IPS-18c (cell line): ENCODE measurements around the gene BICD1.

Experiments
- H3K4me3 ChIP-seq: 2 replicates; pipeline ENCODE4 v1.7.0; 2013; ENCODE audit warnings: low read depth, mild to moderate bottlenecking, low read length, moderate library complexity; ENCODE audit not compliant: insufficient read depth
- H3K9me3 ChIP-seq: one replicate; pipeline ENCODE4 v1.6.1; 2013; ENCODE audit warnings: mild to moderate bottlenecking, low read length, moderate library complexity; ENCODE audit not compliant: control insufficient read depth, insufficient read depth

BICD1 gene

GRCh38 chr12:32377344-32378055 is 270.9 kb downstream of the BICD1 start:
- H3K4me3 ChIP-seq: no peak overlapping the region
- H3K9me3 ChIP-seq: no peaks in the 10 kb centered on the region

GRCh38 chr12:32379213-32379612 is 272.6 kb downstream of the BICD1 start:
- Histone ChIP-seq H3K4me3 (no peak overlapping the region), H3K9me3 (no peaks in the 10 kb centered on the region)

DNA sequence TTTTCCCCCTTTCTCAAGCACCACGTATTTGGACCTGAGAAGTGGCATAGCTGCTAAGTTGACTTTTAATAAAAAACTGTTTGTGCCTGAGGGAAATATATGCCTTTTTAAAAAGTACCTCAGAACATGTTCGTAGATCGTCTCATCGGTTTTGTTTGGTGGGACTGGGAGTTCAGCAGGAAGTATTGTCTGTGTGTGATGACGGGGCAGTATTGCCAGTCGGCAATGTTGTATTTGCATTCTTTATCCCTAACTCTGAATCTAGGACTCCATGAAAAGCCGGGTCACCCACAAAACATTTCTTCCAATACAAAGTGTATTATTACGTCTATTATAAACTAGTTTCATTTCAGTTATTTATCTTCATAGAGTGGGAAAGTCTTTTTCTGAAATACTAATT is 273.0 kb downstream of the BICD1 start:
- no peaks in the 10 kb centered on the region for H3K9me3 ChIP-seq
- H3K4me3 ChIP-seq: no peak overlapping the region

DNA sequence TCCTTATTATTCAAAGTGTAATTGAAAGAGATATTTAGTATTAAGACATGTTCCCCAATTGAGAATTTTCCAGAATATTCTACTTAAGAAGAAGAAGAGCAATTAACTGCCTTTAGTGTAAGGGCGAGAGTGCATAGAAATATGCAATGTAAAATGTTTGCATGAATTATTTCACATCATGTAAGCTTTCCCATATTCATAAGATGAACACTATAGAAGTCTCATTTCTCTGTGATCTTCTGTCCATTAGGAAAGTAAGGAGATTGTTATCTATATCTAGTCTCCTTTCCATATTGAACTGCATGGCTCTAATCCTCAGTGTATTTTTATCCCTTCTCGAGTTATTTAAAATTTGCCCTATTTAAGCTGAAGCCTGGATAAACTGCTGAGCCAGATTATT is 275.6 kb downstream of the BICD1 start:
- H3K9me3 ChIP-seq: no peaks in the 10 kb centered on the region

GRCh38 chr12:32390572-32391219 is 284.0 kb downstream of the BICD1 start:
- Histone ChIP-seq H3K4me3 (no peak overlapping the region), H3K9me3 (no peaks in the 10 kb centered on the region)

More for the DNA sequence above, 275.6 kb downstream of the BICD1 start:
- H3K4me3 ChIP-seq: no peak overlapping the region

DNA sequence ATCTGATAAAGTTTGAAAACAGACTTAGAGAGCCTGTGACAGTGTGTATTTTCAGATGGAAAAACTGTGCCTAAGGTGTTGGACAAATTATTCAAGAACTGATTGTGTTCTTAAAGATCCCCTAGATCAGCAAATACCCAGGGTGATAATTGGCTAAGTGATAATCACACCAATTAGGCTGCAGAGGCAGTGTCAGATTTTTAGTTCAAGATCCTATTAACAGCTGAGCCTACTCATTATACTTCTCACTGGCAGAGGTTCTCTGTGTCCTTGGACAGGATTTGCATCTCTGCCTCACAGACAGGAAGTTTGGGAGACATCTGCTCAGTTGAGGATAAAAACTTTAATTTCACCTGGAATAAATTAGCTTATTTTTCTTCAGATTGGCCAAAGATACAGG is 288.4 kb downstream of the BICD1 start:
- Histone ChIP-seq H3K4me3 (no peak overlapping the region), H3K9me3 (peaks cover 2% of the 10 kb centered on the region)

DNA sequence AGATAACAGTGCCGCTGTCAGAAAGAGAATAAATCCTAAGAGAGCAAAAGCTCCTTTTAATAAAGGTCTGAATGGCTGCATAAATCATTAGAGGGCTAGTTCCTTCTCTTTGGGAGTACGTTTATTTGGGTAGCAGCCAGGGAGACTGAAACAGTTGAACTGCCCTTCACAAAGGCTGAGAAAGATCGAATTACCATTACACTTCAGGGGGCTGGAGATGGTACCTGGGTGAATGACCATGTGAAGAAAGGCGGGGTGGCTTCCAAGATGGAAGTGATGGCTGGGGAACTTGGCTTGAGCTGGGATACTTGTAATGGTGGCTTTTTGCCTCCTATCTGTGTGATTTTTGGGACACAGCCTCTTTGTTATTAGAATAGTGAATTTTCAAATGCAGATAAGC is 291.0 kb downstream of the BICD1 start:
- H3K9me3 ChIP-seq: peaks cover 2% of the 10 kb centered on the region
- no peak overlapping the region for H3K4me3 ChIP-seq

DNA sequence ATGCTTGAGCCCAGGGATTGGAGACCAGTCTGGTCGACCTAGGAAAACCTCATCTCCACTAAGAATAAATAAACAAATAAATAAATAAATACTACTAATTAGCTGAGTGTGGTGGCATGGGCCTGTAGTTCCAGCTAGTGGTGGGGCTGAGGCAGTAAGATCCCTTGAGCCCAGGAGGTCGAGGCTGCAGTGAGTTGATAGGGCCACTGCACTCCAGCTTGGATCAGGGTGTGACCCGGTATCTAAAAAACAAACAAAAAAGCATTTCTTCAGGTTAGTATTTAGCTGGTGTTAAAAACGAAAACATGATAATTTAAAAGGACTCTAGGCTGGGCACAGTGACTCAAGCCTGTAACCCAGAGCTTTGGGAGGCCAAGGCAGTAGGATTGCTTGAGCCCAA is 291.5 kb downstream of the BICD1 start:
- Histone ChIP-seq H3K4me3 (peak overlapping the region; percentile 60; the same call in 1 of the 2 replicates), H3K9me3 (peaks cover 2% of the 10 kb centered on the region)

DNA sequence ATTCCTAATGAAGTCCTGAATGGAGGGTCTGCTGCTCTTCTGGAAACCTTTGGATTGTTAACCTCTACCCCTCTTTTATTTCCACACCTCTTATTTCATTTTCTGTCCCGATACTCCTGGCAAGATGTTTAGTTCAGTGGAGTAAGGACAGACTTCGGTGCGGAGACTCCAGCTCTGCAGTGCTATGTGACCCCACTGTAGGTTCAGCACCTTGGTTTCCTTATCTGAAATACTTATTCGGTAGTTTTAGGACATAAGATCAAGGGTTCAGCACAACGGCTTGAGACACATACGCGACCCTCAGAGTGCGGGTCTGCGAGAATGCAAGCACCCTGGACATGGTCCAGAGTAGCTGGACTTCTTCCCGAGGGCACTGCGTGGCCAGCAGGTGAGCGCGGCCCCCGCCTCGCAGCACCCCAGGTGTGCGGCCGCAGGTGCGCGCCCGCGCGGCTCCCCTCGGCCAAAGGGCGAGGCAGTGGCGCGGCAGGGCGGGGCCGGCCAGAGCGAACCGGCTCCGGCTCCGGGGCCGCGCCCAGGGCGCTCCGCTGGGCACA is 292.2 kb downstream of the BICD1 start:
- peak overlapping the region; percentile 60 for H3K4me3 ChIP-seq
- H3K9me3 ChIP-seq: peaks cover 2% of the 10 kb centered on the region

DNA sequence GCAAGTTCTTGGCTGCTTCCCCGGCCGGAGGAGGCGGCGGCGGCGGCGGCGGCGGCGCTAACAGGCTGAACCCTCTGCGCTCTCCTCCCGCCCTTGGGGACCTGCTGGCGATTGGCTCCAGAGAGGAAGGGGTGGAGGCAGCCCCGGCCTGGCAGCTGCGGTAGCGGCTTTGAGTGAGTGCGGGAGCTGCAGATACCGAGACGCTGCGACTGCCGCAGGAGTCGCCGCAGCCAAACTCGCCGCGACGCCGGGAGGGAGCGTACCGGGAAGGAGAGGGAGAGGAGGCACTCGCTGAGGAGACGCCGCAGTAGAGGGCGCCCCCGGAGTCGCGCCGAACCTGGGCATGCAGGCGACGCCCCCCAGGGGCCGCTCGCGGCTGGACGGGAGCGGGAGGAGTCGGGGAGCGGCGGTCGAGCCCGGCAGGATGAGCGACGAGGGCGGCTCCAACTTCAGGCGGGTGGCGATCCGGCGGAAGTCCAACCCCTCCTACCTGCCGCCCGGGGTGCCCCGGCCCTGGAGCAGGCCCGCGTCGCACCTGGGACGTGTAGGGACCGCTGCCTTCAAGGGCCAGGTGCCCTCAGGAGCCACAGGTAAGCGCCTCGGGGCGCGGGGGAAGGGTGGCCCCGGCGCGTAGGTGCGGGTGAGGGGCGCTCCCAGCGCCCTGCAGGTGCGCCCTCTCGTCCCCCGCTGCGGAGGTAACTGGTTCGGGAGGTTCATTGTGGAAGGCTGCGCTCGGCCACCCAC is 292.9 kb downstream of the BICD1 start, which contains the start of gene FGD4:
TSS of gene FGD4 (plus strand) at position 189 of the 744 bp plus-strand sequence.
- peak within 1 kb of the TSS; percentile 60 for H3K4me3 ChIP-seq
- peaks cover 2% of the 10 kb centered on the region for H3K9me3 ChIP-seq

GRCh38 chr12:32400114-32400672 is 293.5 kb downstream of the BICD1 start:
- peaks cover 2% of the 10 kb centered on the region for H3K9me3 ChIP-seq
- peak overlapping the region; percentile 60 for H3K4me3 ChIP-seq

DNA sequence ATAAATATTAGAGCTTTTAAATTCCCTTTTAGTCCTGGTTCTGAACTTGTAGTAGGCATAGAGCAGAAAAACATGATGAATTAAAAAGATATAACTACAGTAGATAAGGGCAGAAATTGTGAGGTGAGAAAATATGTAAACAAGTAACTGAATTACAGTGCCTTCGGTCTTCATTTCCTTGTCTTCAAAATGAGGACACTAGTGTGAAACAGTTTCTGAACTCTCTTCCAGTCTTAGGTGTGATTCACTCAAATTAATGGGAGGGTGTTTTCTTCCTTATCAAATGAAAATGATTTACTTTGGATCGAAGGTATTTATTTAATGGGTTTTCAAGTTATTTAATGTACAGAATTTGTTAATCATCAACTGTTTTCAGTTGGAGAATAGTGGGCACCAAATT is 294.2 kb downstream of the BICD1 start:
- peak overlapping the region; percentile 60 for H3K4me3 ChIP-seq
- peaks cover 2% of the 10 kb centered on the region for H3K9me3 ChIP-seq

GRCh38 chr12:32402170-32402569 is 295.5 kb downstream of the BICD1 start:
- Histone ChIP-seq H3K9me3 (peaks cover 2% of the 10 kb centered on the region), H3K4me3 (no peak overlapping the region)

DNA sequence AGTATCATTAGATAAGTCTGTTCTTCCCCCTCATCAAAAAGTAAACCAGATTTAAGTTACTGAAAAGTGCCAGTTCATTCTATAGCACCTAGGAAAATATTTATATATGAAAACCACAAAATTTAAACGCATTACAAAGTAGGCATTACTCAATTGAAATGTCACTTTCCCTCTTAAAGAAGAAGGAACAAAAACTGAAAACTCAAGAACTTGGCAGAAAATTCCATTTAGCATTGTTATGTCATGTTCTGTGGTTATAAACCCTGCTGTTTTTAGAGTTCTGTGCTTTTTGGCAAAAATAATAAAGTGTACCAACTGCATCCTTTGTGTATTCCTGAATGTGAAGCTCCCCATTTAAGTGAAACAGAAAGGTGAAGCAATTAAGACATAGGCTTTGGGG is 296.3 kb downstream of the BICD1 start:
- no peak overlapping the region for H3K4me3 ChIP-seq
- H3K9me3 ChIP-seq: peaks cover 2% of the 10 kb centered on the region

- Histone ChIP-seq H3K9me3 (no peaks in the 10 kb centered on the region), H3K4me3 (no peak overlapping the region)
Observed at GRCh38 chr12:32407795-32408194, 301.1 kb downstream of the BICD1 start.

GRCh38 chr12:32413412-32413811 is 306.8 kb downstream of the BICD1 start:
- Histone ChIP-seq H3K9me3 (peaks cover 2% of the 10 kb centered on the region), H3K4me3 (no peak overlapping the region)

- Histone ChIP-seq H3K9me3 (peaks cover 4% of the 10 kb centered on the region), H3K4me3 (no peak overlapping the region)
Observed at GRCh38 chr12:32418221-32418620, 311.6 kb downstream of the BICD1 start.
